ENCODE results near the gene MTIF3.

Gene MTIF3

GRCh38 chr13:27493981-27494380 lies 43.6 kb upstream of the MTIF3 start:
- no peaks in the 10 kb centered on the region for H3K4me1 ChIP-seq (ENCODE audit: control insufficient read depth in 1 of 2, insufficient read depth in 1 of 2, low read depth in 1 of 2, low read length in 1 of 2)
- H3K27me3 ChIP-seq: no peaks in the 10 kb centered on the region
- no peak overlapping the region for H3K27ac ChIP-seq
- no peaks in the 10 kb centered on the region for H3K9me3 ChIP-seq
- H3K4me3 ChIP-seq (ENCODE audit: low read depth in 1 of 2, low read length in 1 of 2): no peak overlapping the region
- no peaks in the 10 kb centered on the region for H3K36me3 ChIP-seq
- TF ChIP-seq CTCF (IDR thresholded peaks at IDR 0.05): no peak

GRCh38 chr13:27489456-27489855 lies 39.1 kb upstream of the MTIF3 start:
- Histone ChIP-seq H3K9me3 (no peaks in the 10 kb centered on the region), H3K27ac (no peak overlapping the region), H3K27me3 (no peaks in the 10 kb centered on the region), H3K4me3 (ENCODE audit: low read depth in 1 of 2, low read length in 1 of 2) (no peak overlapping the region), H3K36me3 (no peaks in the 10 kb centered on the region), H3K4me1 (ENCODE audit: control insufficient read depth in 1 of 2, insufficient read depth in 1 of 2, low read depth in 1 of 2, low read length in 1 of 2) (no peaks in the 10 kb centered on the region)
- TF ChIP-seq CTCF (IDR thresholded peaks at IDR 0.05): no peak

- Histone ChIP-seq H3K27ac (no peak overlapping the region), H3K9me3 (no peaks in the 10 kb centered on the region), H3K4me1 (ENCODE audit: control insufficient read depth in 1 of 2, insufficient read depth in 1 of 2, low read depth in 1 of 2, low read length in 1 of 2) (peaks cover 6 to 7% of the 10 kb centered on the region in 2 experiments), H3K4me3 (ENCODE audit: low read depth in 1 of 2, low read length in 1 of 2) (no peak overlapping the region), H3K36me3 (no peaks in the 10 kb centered on the region), H3K27me3 (no peaks in the 10 kb centered on the region)
- no peak for TF ChIP-seq CTCF (IDR thresholded peaks at IDR 0.05)
Measured at GRCh38 chr13:27487776-27488175, 37.4 kb upstream of the MTIF3 start.

- TF ChIP-seq CTCF (IDR thresholded peaks at IDR 0.05): no peak
- Histone ChIP-seq H3K9me3 (no peaks in the 10 kb centered on the region), H3K4me3 (ENCODE audit: low read depth in 1 of 2, low read length in 1 of 2) (peak overlapping the region in 1 of 2 experiments; percentile 44), H3K4me1 (ENCODE audit: control insufficient read depth in 1 of 2, insufficient read depth in 1 of 2, low read depth in 1 of 2, low read length in 1 of 2) (peaks cover 8 to 10% of the 10 kb centered on the region in 2 experiments), H3K36me3 (no peaks in the 10 kb centered on the region), H3K27ac (peak overlapping the region; percentile 80), H3K27me3 (no peaks in the 10 kb centered on the region)
Measured at GRCh38 chr13:27483421-27483820, 33.1 kb upstream of the MTIF3 start.

- TF ChIP-seq CTCF (IDR thresholded peaks at IDR 0.05): peak; percentile 13
- peak overlapping the region; percentile 34 to 44 for H3K4me3 ChIP-seq (ENCODE audit: low read depth in 1 of 2, low read length in 1 of 2)
- H3K4me1 ChIP-seq (ENCODE audit: control insufficient read depth in 1 of 2, insufficient read depth in 1 of 2, low read depth in 1 of 2, low read length in 1 of 2): peaks cover 8 to 10% of the 10 kb centered on the region in 2 experiments
- no peaks in the 10 kb centered on the region for H3K9me3 ChIP-seq
- no peaks in the 10 kb centered on the region for H3K36me3 ChIP-seq
- H3K27me3 ChIP-seq: no peaks in the 10 kb centered on the region
- peak overlapping the region; percentile 80 for H3K27ac ChIP-seq
Measured at GRCh38 chr13:27482983-27483382, 32.6 kb upstream of the MTIF3 start.

GRCh38 chr13:27481766-27482165 lies 31.4 kb upstream of the MTIF3 start:
- Histone ChIP-seq H3K27me3 (no peaks in the 10 kb centered on the region), H3K4me1 (ENCODE audit: control insufficient read depth in 1 of 2, insufficient read depth in 1 of 2, low read depth in 1 of 2, low read length in 1 of 2) (peaks cover 8 to 10% of the 10 kb centered on the region in 2 experiments), H3K36me3 (no peaks in the 10 kb centered on the region), H3K4me3 (ENCODE audit: low read depth in 1 of 2, low read length in 1 of 2) (no peak overlapping the region), H3K9me3 (no peaks in the 10 kb centered on the region), H3K27ac (no peak overlapping the region)
- peak; percentile 79 for TF ChIP-seq CTCF (IDR thresholded peaks at IDR 0.05)
